Measurements from ENCODE around the gene RIPK4.
"Not testable (repeated sequence)": the region's sequence is repeated elsewhere in the genome, so short reads cannot be mapped to it uniquely, and the experiment has no call there.

The RIPK4 gene

DNA sequence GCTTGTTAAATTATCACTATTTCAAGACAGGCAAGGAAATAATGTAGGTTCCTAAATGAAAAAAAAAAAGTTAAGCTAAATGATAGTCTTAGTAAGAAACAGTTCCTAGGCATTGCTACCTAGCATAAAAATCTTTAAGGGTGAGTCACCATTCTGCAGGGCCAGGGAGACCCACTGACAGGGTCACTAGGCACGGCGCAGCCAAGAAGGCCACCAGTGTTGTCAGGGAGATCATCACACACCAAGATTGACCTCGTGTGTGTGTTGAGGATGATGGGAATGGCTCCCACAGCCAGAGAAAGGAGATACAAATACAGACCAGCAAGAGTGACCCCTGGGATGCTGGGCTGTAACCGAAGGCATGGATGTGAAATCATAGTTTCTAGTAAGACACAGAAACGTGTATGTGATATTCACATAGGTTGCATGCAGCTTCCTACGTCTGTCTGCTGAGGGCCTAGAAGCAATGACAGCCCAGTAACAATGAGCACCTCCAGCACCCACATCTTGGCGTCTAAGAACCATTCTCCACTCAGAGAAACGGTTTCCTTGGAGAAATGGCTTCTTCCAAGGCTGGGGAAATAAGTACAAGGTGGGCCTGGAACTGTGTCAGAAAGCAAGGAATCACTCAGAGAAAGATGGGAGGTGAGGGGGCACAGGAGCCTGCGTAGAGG, 29.1 kb downstream of the RIPK4 start:
- no peak for DNase-seq (ENCODE audit: low read depth in 2 of 2)

DNA sequence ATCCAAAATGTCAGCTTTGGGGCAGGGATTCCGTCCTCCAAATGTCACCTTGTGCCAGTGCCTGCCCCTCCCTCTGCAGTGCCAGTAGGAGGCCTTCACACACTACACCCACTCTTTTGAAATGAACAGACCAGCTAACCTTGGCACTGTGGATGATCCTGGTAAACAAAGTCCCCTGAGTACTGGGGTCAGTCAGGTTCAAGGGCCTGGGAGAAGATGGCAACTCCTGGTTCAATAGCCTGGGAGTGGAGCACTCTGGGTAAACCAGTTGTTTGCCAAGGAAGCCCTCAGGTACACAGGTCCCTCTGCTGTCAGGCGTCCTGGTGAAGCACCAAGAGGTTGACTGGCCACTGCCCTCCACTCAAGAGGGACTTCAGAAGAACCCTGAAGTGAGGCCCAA, 30.4 kb downstream of the RIPK4 start:
- DNase-seq (ENCODE audit: low read depth in 2 of 2), result no peak

DNA sequence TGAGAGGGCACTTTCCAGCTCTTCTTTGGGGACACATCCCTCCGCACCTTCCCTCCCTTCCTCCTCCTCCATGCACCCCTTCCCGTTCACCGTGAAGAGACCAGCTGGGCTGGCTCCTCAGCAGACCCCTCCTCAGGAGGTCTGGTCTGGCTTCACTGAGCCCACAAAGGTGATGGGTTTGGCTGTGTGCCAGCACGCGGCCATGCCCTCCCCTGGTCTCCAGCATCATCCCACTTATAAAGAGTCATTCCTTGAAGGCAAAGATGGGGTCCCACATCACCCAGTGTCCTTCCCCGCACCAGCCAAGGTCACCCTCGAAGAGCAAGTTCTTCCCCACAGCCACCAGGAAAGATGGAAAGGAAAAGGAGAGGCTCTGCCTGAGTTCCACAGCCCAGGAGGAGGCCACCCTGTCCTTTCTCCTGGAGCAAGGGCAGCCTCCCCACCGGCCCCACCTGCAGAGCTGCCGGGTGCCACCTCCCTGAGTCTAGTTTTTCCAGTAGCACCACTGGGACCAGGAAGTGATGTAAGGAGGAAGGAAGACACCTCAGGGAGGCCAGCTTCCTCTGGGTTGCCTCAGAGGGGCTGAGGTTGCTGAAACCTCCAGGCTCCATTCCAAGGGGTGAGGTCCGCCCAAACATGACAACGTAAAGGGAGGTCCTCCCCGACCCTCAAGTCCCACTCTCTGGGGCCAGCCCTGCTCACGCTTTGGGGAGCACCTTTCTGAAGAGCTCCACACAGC, 32.7 kb downstream of the RIPK4 start:
- DNase-seq (ENCODE audit: low read depth in 2 of 2), result no peak

DNA sequence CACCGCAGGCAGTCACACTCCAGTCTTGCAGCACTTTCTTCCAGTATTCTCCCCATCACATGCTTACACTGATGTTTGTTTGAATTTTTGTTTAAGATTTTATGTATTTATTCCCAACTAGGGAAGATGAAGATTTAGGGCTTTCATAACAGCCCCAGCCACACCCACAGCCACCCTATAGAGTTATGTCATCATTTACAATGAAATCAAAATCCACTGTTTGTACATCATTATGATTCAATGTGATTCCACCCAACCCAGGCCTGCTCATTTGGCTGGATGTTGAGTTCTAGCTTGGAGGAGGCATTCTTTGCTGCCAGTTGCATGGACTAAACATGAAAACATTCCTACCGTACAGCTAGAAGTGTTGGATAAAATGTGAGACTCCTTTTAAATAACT, 35.8 kb downstream of the RIPK4 start:
- DNase-seq (ENCODE audit: low read depth in 2 of 2), result no peak

DNA sequence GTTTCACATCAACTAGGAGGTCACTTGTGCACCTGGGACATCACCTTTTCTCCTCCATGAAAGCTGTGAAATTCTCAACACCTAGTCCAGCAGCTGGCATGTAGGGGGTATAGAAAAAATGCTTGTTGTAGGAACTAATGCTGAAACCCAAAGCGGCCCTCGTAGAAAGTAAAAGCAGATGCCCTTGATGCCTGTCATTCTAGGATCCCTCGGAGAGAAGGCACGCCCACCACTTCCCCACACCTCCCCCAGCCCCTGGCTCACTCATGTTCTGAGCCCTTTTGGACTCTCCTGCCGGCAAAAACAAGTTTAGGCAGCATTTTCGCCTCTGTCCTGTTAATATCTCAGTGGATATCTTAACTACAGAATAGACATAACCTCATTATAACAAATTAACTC, 36.5 kb downstream of the RIPK4 start:
- no peak for DNase-seq (ENCODE audit: low read depth in 2 of 2)

DNA sequence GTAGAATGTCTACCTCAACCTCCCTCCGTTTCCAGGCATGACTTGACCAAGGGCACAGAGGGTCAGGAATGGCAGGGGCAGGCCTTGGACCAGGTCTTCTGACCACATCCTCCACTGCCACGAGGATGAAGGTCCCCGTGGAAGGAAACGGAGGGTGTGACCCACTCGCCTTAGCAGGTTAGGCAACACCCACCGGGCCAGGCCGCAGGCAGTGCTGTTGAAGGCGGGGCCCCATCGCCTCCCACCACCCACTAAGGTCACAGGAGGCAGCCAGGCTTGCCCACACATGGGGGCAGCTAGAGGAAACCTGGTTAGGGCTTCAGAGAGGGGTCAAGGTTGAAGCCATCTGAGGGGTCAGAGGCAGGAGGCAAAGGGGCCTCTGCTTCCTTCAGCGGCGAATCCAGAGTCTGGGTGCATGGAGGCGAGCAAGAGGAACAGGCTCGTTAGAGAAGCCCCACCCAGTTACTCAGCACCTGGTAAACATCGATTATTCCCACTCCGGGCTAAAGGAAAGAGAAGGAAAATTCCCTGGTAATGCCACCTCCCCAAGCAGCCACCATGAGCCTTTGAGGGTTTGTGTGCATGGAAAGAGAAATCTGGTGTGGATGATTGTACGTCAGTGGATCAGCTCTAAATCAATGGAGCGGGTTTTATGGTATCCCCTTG, 37.0 kb downstream of the RIPK4 start:
- DNase-seq (ENCODE audit: low read depth in 2 of 2), result no peak

DNA sequence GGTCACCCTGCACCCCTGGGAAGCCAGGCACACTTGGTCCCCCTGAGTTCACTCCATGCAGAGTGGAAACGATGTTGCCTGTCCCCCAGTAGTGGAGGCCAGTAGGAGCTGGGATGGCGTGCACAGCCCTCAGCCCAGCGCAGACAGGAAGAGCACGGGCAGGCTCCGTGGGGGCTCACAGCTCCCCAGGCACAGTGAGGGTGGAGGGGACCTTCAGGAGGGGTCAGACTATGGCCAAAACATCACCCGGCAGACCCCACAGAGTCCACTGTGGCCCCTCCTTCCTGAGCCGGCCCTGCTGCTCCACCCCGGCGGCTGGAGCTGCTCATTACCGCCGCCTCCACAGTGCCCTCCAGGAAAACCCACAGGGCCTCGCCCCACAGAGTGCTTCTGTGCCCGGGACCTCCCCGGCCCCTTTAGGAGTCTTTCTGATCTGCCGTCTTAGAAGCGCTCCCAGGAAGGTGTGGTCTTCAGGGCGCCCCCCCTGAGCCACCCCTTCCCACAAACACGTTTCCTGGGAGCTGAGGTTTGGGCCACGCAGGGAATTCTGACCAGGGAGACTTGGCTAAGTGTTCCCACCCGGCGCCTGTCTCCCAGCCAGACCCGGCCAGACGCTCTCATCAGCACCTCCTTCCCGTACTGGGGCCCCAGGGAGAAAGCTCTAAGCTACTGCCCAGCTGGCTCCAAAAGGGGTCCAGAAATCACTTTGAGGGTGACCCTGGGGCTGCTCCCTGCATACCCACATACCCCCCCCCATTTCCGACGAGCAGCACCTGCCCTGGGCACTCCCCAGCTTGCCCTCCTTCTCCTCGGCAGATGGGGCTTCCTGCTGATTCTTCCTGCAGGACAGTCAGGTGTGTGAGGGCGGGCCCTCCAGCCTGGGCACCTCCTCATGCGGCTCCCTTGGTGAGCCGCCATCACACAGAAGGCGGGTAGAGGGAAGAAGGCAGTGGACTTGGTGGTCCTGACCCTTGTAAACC, 38.8 kb downstream of the RIPK4 start:
- DNase-seq (ENCODE audit: low read depth in 2 of 2), result no peak

DNA sequence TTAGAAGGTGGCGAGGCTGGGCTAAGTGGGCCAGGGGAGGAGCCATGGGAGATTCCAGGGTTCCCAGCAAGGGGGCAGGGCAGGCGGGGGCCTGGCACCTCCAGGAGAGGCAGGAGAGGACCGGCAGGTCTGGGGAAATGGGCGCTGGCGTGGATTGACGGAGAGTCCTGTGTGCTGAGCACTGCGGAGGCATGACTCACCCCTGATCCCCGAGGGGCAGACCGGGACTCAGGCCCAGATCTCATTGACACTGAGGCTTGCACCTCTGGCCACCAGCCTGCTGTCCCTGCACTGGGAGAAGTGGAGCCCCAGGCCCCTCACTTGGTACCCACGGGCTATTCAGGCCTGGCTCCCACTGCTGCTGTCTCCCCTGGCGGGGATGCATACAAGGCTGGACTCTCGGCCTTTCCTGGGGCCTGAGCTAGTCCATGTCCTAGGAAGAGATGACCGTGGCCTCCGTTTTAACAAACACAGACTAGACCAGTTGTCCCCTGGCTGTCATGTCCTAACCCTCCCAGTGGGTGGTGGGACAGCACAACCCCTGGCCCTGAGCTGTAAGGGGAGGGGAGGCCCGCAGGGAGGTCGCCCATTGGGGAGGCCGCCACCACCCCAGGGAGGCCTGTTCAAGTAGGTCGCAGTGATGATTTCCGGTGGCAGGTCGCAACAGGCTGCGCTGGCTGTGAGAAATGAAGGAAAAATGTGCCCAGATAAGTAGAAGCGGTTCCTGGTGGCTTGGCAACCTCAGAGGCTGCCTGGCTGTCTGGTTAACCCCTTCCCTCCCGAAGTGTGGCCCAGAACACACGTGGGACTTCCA, 39.7 kb downstream of the RIPK4 start:
- DNase-seq (ENCODE audit: low read depth in 2 of 2), result no peak

DNA sequence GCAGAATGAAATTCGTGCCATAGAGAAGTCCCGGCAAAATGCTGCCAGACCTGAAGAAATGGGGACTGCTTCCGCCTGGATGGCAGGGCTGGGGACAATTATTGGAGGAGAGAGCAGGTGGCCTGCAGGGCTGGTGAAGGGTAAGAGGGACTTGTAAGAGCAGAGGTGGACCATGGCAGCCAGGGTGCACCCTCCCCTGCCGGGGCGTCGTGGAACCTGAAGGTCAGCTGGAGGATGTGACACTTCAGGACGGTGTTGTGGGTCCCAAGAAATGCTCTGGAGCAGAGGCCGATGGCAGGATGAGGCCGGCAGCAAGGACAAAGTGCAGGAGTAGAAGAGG, 40.3 kb downstream of the RIPK4 start:
- no peak for DNase-seq (ENCODE audit: low read depth in 2 of 2)

DNA sequence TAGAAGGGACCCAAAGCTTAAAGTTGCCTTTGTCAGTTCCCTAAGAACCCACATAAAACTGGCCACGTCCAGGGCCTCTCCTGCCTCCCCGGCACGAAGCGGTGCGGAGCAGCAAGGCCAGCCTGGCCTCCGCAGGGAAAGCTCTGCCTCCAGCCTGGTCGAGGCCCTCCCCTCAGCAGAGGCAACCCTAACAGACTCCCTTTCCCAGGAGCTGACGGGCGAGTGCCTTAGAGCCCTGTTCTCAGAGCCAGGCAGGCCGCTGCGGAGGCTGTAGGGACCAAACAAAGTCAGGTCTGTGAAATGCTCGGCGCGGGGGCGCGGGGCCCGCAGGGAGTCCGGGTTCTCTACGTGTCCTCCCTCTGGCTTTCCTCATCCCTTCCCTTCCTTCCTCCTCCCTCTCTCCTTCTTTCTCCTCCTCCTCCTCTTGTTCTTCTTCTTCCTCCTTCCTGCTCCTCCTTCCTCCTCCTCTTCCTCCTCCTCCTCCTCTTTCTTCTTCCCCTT, 40.7 kb downstream of the RIPK4 start:
- no peak for DNase-seq (ENCODE audit: low read depth in 2 of 2)

DNA sequence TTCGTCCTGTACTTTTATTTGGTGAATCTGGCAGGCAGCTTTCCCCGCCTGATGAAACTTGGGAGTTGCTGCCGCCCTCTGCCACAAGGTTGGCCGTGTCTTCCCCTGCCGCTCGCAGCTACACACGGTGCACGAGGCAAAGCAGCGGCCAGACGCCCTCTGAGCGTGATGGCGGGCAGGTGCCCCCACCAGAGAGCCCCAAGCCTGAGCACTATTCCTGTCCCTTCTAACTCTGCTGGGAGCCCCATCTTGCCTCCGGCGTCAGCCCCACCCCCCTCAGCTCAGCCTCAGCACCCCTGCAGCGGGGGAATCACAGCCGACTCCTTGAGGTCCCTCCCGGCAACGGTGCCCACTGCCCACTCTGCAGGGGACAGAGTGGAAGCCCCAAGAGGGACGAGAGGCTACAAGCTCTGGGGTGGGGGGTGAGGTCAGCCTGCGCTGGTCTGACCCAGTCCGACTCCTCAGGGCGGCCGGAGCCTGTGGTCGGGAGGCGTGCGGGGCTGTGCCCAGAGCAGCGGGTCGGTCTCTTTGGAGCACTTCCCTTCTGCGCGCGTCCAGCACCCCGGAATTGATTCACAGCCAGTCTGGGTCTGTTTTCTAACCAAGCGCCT, 41.3 kb downstream of the RIPK4 start:
- DNase-seq (ENCODE audit: low read depth in 2 of 2), result no peak

DNA sequence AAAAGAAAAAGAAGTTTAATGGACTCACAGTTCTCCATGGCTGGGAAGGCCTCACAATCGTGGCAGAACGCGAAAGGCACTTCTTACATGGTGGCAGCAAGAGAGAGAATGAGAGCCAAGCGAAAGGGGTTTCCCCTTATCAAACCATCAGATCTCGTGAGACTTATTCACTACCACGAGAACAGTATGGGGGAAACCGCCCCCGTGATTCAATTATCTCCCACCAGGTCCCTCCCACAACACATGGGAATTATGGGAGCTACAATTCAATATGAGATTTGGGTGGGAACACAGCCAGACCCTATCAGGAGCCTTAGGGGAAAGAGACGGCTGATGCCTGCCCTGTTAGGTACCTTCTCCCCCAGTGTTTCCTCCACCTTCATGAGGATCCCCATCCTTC, 43.0 kb downstream of the RIPK4 start:
- not testable (repeated sequence) for DNase-seq (ENCODE audit: low read depth in 2 of 2)

DNA sequence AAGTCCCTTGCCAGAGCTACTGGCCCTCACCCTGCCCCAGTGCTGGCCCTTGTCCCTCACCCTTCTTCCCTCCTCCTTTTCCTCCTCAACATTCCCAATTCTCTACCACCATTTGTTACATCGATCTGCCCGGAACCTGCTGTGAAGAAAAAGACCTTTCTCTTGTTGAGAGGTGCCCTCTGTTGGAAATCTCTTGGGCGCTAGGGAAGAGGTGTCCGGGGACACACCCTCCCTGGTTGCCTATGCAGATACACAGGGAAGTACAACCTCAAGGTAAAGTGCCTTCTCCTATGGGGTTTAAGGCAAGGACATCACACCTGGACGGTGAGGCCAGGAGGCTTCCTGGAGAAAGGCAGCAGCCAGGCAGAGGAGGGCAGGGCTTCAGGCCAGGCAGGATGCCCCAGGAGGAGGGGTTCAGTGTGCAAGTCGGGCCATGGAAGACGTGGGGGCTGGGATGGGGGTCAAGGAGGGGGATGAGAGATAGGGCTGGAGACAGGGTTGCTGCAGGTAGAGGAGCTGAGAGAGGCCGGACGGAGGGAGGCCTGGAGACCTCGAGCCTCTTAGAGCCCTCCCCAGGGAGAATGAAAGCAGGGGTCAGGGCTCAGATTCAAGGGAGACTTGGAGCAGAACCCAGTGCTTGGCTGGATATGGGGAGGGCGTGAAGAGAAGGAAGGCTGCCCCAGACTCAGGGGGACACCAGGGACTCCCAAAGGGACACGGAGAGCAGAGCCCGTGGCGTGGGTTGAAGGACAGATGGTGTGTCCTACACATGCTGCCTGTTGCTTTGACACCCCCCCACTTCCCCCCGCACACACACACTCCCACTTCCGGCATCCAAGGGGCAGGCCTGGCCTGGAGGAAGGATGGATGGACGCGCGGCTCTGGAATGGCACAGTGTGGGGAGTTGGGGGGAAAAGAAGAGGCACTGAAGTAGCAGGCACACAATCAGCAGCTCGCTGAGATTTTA, 44.5 kb downstream of the RIPK4 start:
- no peak for DNase-seq (ENCODE audit: low read depth in 2 of 2)

DNA sequence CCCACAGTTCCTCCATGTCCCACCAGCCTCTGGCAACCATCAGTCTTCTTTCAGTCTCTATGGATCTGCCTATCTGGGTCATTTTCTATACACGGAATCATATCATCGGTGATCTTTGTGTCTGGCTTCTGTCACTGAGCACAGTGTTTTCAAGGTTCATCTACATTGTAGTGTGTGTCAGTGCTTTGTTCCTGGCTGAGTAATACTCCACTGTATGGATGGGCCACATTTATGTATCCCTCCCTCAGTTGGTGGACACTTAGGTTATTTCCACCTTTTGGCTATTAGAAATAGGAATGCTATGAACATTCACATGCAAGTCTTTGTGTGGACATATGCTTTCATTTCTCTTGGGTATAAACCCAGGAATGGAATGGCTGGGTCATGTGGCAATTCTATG, 46.6 kb downstream of the RIPK4 start:
- no peak for DNase-seq (ENCODE audit: low read depth in 2 of 2)

DNA sequence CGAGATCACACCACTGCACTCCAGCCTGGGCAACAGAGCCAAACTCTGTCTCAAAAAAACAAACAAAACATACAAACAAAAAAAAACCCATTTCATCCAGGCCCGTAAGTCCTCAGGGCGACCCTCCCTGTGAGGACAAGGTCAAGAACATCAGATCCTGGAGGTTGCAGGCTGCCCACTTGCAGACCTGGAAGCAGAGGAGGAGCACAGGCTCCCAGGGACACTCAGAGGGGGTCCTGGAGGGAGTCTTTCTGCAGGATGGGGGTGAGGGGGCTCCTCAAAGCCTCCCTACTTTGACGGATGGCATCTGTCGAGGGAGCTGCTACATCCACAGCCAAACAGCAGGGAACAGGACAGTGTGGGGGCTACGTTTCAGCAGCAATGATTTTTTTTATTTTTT, 47.2 kb downstream of the RIPK4 start:
- DNase-seq (ENCODE audit: low read depth in 2 of 2), result no peak

DNA sequence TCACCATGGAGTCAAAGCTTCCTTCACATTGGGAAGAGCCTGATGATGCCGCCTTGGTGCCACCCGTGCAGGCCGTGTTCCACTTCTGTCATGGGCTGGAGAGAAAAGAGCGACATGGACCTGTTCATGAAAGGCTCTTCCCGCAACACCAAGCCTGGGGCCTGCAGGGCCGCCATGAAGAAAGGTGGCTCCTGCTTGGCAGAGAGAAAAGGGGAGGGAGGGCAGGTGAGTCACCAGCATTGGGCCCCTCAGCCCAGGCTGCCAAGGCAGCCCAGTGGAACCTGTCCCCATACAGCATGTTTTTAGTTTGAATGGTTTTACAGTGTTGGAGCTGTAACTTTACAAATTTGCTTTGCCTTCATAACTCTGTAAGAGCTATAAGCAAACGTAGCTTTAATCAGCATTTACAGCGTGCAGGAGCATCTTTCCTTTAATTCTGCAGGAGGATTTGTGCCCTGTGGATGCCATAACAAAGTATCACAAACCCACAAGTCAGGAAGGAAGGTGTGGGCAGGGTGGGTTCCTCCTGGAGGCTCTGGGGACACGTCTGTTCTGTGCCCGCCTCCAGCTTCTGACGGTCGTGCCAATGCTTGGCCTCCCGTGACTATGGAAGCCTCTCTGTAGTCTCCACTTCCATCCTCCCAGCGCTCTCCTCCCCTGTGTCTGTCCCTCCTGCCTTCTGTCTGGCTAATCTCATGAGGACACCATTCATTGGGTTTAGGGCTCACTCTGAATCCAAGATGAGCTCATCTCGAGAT, 49.1 kb downstream of the RIPK4 start:
- no peak for DNase-seq (ENCODE audit: low read depth in 2 of 2)

DNA sequence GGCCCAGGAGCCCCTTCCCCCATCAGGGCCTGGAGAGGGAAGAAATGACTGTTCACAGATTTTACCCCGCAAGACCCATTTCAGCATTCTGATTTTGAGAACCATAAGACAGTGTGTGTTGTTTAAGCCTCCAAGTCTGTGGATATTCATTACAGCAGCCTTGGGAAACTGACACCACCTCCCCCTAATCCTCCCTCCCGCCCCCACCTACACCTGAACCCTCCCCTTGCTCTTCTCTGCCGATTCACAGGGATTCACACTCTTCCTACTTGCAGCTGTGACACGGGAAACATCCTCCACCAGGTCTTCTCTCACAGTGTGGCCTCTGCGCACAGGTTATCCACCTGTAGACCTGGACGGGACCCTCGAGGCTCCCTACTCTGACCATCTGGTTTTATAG, 50.1 kb downstream of the RIPK4 start:
- no peak for DNase-seq (ENCODE audit: low read depth in 2 of 2)

DNA sequence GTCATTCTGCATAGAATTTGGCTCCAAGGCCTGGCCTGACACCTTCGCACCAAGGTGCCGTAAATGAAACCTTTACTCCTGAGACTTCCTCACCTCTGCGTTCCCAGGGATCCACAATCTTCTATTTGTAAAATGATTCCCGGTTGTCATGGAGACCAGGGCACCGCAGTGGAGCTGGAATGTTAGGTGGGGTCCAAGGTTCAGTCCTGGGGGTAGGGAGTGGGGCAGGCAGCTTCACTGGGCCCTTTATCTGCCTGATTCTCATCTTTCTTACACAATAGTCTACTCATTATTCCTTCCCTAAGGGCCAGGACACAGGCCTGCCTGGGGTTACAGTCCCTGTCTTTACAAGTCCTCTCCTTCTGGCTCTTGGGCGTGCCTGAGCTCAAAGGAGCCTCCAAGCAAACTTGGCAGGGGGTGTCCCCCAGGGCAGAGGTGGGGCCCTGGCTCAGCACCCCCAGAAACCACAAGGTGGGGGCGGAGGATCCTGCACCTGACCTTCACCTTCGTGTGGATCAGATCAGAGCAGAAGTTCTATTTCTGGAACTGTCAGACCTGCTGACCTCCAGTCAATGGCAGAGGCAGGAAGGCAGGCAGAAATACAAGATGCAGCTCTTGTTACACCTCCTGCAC, 51.1 kb downstream of the RIPK4 start:
- DNase-seq (ENCODE audit: low read depth in 2 of 2), result no peak

Data from stimulated activated CD4-positive, alpha-beta T cell treated with anti-CD3 and anti-CD28 coated beads, Interleukin-4, amount 100 ng/mL, for 48 hours (primary cell).